Measurements from ENCODE around the gene CLEC6A.

- TF ChIP-seq CTCF (IDR thresholded peaks at IDR 0.05) (no peak), POLR2A (IDR thresholded peaks at IDR 0.05) (no peak), POLR2AphosphoS5 (IDR thresholded peaks at IDR 0.05) (no peak)
Measured at GRCh38 chr12:8453021-8453513, 2.7 kb upstream of the CLEC6A start.

Measured in prostate gland (tissue), 2 donors.